Posterior cingulate gyrus (tissue), 11 donors: Measurements from ENCODE around the gene CAMKK2.

Experiments used
- DNase-seq, 10 donors: peaks; one replicate each; pipeline versions ENCODE4 v3.0.0 to v3.0.0-alpha.2; 2020 to 2021; ENCODE audit warnings: mixed read lengths in 3 of 10
- intact Hi-C: fragments of 100-400 bp; cut with DNase I; formaldehyde crosslinking; loops from one replicate; pipeline ENCODE4 v1.15.1; 2023

Gene CAMKK2

GRCh38 chr12:121253638-121254335 is 42.7 kb downstream of the CAMKK2 start:
- intact Hi-C loops: no loop called here
- DNase-seq: peak in 3 of 10 donors; percentile 24 to 52 (median 33)

DNA sequence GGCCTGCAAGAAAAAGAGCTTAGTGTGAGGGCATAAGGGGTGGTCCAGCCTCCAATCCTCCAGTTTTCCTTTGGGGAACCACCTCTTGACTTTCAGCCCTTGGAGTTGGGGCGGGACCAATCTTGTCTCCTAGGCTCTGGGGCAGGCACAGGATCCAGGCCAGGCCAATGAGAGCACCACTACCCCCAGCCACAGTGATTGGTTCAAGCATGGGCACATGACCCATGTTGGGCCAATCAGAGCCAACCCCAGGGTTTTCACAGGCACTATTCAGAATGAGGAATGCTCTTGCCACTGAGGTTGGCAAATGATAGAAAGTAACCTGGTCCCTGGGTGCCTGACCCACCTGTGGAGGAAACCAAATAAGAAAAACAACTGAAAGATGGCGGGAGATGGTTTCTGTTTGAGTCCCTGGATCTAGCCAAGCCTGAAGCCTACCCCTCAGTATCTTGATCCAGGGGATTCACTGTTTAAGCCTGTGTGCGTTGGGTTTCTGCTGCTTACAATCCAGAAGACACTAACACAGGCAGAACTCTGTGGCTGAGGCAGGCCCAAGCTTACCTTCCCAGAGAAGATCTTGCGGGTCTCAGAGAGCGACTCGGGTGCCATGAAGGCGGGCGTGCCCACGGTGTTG is 43.7 kb downstream of the CAMKK2 start:
- intact Hi-C loops: no loop called here
- DNase-seq: peak in 3 of 10 donors; percentile 34 to 61 (median 46)

DNA sequence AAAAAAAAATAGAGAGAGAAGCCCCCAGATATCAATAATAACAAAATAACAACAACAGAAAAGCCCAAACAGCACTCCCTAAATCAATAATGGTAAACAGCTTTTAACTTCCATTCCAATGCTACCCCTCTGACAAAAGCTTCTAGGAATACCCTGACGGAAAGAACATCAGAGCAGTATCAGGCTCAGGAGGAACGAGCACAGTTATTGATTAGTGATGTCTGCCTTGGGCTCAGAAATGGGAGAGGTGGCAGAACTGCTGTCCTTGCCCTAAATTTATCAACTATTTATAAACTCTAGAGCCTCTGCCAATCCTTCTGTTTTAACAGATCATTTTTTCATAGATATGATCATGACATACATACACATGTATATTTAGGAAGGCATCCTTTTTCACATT is 44.7 kb downstream of the CAMKK2 start:
- DNase-seq: no peak
- intact Hi-C loops: no loop called here

DNA sequence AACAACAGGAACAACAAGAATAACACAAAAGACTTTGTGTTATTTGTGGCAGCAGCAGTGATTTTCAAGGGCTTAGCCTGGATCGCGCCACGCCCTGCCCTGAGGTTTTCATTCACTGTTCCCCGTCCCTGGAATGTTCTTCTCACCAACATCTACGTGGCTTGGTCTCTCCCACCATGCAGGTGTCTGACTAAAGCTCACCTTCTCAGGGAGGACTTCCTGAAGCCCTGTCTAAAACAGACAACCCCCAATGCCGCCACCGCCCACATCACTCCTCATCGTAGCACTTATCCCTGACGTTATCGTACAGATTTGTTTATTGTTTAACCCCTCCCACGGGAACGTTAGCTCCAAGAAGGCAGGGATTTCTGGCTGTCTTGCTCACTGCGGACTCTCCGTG is 46.1 kb downstream of the CAMKK2 start:
- intact Hi-C loops: no loop called here
- DNase-seq: peak in 3 of 10 donors; percentile 55 to 80 (median 66)

DNA sequence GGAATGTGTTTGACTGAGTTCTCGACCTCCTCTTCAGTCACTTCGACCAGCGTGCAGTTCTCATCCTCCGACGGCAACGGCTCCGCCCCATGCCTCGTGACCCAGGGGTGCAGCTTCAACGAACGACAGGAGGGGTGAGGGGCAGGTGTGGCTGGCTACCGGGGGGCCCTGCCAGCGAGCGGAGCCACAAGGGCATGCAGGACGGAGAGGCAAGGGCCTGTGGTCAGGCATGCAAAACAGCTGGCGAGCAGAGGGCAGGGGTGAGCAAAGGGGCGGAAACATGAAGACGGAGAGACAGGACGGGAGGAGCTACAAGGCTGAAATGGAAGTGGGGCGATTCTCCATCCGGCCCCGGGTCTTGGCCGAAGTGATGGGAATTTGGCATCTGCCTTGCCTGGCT is 47.9 kb downstream of the CAMKK2 start:
- intact Hi-C loops: no loop called here
- DNase-seq: peak in 2 of 10 donors; percentile 38 to 49

GRCh38 chr12:121246893-121247557 is 49.5 kb downstream of the CAMKK2 start:
- peak in 2 of 10 donors; percentile 45 to 48 for DNase-seq
- intact Hi-C loops: no loop called here

DNA sequence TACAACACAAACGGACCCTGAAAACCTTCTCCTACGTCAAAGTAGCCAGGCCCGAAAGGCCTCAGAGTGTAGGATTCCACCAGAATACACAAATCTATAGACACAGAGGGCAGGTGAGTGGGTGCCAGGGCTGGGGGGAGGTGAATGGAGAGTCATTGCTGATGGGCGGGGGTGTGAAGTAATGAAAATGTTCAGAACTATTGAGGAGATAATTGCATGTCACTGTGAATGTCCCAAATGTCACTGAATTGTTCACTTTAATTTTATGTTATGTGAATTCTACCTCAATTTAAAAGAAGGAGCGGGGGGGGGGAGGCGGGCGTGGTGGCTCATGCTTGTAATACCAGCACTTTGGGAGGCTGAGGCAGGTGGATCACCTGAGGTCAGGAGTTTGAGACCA is 50.6 kb downstream of the CAMKK2 start:
- intact Hi-C loops: no loop called here

GRCh38 chr12:121245031-121245430 is 51.5 kb downstream of the CAMKK2 start:
- peak in 8 of 10 donors; percentile 19 to 88 (median 48) for DNase-seq
- intact Hi-C loops: no loop called here

More for the DNA sequence above, 50.6 kb downstream of the CAMKK2 start:
- DNase-seq: peak in 1 of 10 donors; percentile 10

GRCh38 chr12:121241156-121241970 is 55.1 kb downstream of the CAMKK2 start:
- peak in 1 of 10 donors; percentile 64 for DNase-seq

DNA sequence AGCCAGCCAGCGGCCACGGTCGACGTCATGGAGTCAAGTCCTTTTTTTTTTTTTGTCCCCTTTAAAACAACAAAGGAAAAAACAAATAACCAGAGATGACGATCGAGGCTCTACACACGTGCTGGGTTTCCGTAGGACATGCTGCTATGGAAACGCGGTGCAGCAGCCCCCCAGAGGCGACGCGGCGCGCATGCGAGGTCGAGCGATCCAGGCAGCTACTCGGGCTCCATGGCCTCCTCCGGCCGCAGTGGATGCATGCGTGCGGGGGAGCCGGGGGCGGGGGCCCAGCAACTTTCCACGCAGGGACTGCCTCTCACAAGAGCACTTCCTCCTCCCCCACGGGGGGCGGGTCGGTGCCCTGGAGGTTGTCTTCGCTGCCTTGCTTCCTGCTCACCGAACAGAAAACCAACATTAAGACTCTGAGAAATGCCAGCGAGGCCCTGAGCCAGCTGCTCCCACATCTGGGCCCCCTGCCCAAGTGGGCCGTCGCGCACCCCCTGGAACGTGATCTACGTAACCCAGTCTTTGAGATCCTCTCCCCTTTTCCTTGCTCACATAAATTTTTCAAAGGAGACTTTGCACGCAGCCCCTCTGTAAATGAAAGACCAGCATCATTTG is 55.9 kb downstream of the CAMKK2 start:
- intact Hi-C loops: no loop called here
- DNase-seq: peak in 7 of 10 donors; percentile 18 to 91 (median 32)

More at GRCh38 chr12:121241156-121241970, 55.1 kb downstream of the CAMKK2 start:
- intact Hi-C loops: no loop called here

DNA sequence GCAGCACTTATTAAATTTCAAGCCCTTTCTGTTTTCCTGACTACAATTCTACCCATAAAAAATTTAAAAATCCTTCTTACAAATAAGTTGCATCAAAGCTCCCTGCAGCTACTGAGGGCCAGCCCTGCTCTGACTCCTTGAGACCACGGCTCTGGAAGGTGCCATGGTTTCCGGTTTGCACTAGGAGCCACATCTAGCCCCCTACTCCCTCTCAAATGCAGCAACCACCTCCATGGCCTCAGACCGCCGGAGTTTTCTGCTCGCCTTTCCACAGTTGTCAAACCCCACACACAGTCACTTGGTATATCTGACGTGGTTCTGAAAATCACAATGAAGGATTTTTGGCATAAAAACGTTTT is 56.5 kb downstream of the CAMKK2 start:
- intact Hi-C loops: no loop called here
- DNase-seq: peak in 1 of 10 donors; percentile 79

DNA sequence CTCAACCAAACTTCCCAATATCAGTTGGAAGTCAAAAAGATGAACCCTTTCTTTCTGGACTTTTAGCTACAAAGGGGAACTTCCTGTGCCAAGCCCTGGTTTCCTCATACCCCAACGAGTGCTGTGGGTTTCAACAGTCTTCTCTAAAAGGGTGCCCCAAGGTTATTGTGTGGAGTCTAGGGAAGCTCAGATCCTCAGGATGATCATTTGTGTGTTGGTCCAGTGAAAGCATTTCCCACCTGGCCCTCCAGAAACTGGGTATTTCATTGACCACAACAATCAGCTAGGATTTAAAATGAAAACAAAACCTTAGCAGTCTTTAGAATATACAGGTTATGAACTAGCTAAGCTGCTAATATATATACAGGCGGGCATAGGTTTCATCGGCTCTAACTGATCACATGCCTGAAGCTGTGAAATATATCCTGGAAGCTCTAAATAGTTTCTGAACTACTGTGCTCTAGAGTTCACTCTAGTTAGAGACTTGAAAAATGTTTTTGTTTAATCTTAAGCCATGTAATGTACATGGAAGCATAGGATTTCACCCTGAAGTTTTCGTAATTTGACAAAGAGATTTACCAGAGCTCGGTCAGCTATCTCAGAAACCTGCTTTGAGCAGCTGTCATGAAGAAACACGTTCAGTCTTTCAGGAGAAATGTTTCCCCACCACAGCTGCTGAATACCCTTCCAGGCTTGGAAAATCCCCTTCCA is 57.0 kb downstream of the CAMKK2 start:
- DNase-seq: no peak
- intact Hi-C loops: no loop called here

- peak in 5 of 10 donors; percentile 22 to 82 (median 32) for DNase-seq
- intact Hi-C loops: no loop called here
Observed at GRCh38 chr12:121238604-121239350, 57.7 kb downstream of the CAMKK2 start.

GRCh38 chr12:121238086-121238485 is 58.4 kb downstream of the CAMKK2 start:
- DNase-seq: peak in 1 of 10 donors; percentile 38
- intact Hi-C loops: no loop called here

- peak in 1 of 10 donors; percentile 19 for DNase-seq
Observed at GRCh38 chr12:121237415-121237814, 59.1 kb downstream of the CAMKK2 start.

GRCh38 chr12:121236776-121237175 is 59.7 kb downstream of the CAMKK2 start:
- intact Hi-C loops: no loop called here
- peak in 1 of 10 donors; percentile 32 for DNase-seq

More at GRCh38 chr12:121237415-121237814, 59.1 kb downstream of the CAMKK2 start:
- intact Hi-C loops: no loop called here

DNA sequence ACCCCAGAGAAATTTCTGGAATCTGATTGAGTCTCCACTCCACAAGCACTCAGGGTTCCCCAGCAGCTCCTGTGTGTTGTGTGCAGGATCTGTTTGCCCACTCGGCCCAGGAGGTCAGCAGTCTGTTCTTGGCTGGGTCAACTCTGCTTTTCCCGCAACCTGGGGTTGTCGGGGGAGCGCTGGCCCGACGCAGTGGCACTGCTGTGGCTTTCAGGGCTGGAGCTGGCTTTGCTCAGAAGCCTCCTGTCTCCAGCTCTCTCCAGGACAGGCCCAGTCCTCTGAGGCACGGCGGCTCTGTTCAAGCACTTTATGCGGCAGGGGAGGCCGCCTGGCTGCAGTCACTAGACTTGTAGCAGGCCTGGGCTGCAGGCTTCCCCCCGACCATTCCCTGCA is 62.9 kb downstream of the CAMKK2 start:
- peak in 1 of 10 donors; percentile 32 for DNase-seq
- intact Hi-C loops: no loop called here

DNA sequence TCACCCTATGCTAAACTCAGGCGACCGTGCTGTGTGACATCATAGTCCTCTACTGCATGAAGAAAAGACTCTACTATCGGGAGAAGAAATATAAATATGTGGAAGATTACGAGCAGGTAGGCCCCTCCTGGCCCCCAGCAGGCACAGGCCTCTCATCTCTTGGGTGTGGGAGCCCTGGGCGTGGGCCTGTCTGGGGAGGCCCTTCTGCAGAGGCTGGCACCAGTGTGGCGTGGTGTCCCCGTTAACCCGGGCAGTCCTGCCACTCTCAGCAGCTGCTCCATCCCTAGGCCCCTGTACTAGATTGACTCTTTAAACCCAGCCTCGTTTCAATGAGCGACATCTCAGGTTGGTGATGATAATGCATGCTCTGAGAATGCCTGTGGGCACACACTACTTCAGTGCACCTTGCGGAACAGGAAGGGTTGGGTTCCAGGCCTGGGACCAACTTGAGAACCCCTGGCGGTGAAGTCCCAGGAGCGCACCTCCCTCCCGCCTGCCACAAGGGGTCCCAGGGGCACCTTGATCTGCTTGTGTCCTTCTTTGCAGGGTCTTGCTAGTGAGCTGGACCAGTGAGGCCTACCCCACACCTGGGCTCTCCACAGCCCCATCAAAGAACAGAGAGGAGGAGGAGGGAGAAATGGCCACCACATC is 63.4 kb downstream of the CAMKK2 start:
- peak in 2 of 10 donors; percentile 44 to 66 for DNase-seq
- intact Hi-C loops: no loop called here
